Mucosa of rectum (tissue), 2 donors: ENCODE measurements around the gene DOK4.

ENCODE experiments used
- H3K27ac ChIP-seq, 2 donors: one replicate each; pipeline ENCODE4 v1.7.0; 2013; ENCODE audit warnings: inconsistent platforms in 2 of 2, low read depth in 2 of 2, low read length in 2 of 2
- H3K27me3 ChIP-seq, 2 donors: one replicate each; pipeline ENCODE4 v1.7.0; 2013; ENCODE audit warnings: low read length in 2 of 2; ENCODE audit not compliant: control insufficient read depth in 2 of 2, insufficient read depth in 2 of 2
- H3K36me3 ChIP-seq, 2 donors: one replicate each; pipeline ENCODE4 v1.7.0; 2013; ENCODE audit warnings: low read length in 2 of 2; ENCODE audit not compliant: control insufficient read depth in 2 of 2, insufficient read depth in 2 of 2
- H3K4me1 ChIP-seq, 2 donors: one replicate each; pipeline ENCODE4 v1.7.0; 2013; ENCODE audit warnings: low read length in 2 of 2, mild to moderate bottlenecking in 1 of 2; ENCODE audit not compliant: control insufficient read depth in 2 of 2, insufficient read depth in 2 of 2
- H3K4me3 ChIP-seq, 2 donors: one replicate each; pipeline ENCODE4 v1.7.0; 2013; ENCODE audit warnings: low read length in 2 of 2
- H3K9ac ChIP-seq, 2 donors: one replicate each; pipeline ENCODE4 v1.7.0; 2013; ENCODE audit warnings: low read length in 2 of 2, low read depth in 1 of 2, mild to moderate bottlenecking in 1 of 2
- H3K9me3 ChIP-seq, 2 donors: one replicate each; pipeline ENCODE4 v1.7.0; 2013; ENCODE audit warnings: low read length in 2 of 2; ENCODE audit not compliant: control insufficient read depth in 2 of 2
- donor health status: healthy.
- donor health status: Normal muscosa, but diverticular disease.

DOK4 gene

GRCh38 chr16:57512296-57513001 is 26.2 kb upstream of the DOK4 start:
- no peak overlapping the region for H3K27ac ChIP-seq
- no peak overlapping the region for H3K4me3 ChIP-seq
- no peaks in the 10 kb centered on the region for H3K27me3 ChIP-seq
- H3K4me1 ChIP-seq, result peaks cover 3 to 9% of the 10 kb centered on the region in 2 donors
- no peak overlapping the region for H3K9ac ChIP-seq
- H3K9me3 ChIP-seq, result no peaks in the 10 kb centered on the region
- H3K36me3 ChIP-seq, result no peaks in the 10 kb centered on the region

GRCh38 chr16:57510016-57510871 is 24.0 kb upstream of the DOK4 start:
- Histone ChIP-seq H3K4me3 (no peak overlapping the region), H3K27ac (no peak overlapping the region), H3K9ac (no peak overlapping the region), H3K36me3 (no peaks in the 10 kb centered on the region), H3K9me3 (no peaks in the 10 kb centered on the region), H3K27me3 (no peaks in the 10 kb centered on the region), H3K4me1 (peaks cover 3 to 9% of the 10 kb centered on the region in 2 donors)

DNA sequence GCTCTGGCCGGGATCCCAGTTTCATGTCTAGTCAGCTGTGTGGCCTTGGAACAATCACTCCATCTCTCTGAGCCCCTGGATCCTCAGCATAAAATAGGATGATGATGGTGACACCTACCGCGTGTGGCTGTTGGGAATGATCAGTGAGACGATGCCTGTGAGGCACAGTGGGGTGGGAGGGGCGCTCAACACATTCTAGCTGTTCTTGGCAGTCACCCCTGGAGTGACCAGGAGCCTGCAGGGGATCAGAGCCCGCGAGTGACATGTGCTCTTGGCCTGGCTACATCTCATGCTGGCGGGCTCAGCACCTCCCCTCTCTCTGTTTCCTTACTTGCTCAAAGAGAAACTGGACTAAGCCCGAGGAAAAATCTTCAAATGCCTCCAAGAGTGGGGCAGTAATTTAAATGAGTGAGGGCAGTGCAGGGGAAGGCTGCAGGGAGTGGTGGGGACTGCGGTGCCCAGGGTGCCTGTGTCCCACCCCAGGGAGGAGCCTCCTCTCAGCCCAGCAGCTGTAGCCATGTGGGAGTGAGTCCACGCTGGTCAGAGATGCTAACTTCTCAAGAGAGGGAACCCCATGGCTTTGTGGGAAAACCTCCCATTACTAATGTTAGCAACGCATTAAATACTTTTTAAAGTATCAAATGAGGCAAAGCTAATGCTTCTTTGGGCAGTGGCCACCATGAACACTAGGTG is 23.1 kb upstream of the DOK4 start:
- Histone ChIP-seq H3K27me3 (no peaks in the 10 kb centered on the region), H3K9ac (no peak overlapping the region), H3K4me1 (peaks cover 3 to 9% of the 10 kb centered on the region in 2 donors), H3K9me3 (no peaks in the 10 kb centered on the region), H3K36me3 (no peaks in the 10 kb centered on the region), H3K27ac (no peak overlapping the region), H3K4me3 (no peak overlapping the region)

DNA sequence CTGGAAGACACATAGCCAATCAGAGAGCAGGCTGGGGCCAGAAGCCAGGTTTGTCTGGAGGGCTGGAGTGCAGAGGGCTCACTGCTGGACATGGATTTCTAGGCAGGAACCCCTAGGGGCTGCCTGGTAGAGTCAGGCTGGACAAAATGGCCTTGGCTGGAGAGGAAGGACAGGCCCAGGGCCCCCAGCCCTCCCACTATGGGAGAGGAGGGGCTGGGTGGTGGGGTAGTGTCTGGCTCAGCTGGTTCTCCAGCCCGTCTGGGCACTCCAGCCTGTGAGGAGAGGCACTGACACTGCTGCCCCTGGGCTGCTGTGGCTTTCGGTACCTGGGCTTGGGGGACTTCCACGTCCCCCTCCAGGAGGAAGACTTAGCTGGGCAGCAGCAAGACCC is 21.7 kb upstream of the DOK4 start:
- Histone ChIP-seq H3K27me3 (no peaks in the 10 kb centered on the region), H3K27ac (no peak overlapping the region), H3K9me3 (no peaks in the 10 kb centered on the region), H3K4me1 (peaks cover 2 to 3% of the 10 kb centered on the region in 2 donors), H3K36me3 (no peaks in the 10 kb centered on the region), H3K9ac (no peak overlapping the region), H3K4me3 (no peak overlapping the region)

DNA sequence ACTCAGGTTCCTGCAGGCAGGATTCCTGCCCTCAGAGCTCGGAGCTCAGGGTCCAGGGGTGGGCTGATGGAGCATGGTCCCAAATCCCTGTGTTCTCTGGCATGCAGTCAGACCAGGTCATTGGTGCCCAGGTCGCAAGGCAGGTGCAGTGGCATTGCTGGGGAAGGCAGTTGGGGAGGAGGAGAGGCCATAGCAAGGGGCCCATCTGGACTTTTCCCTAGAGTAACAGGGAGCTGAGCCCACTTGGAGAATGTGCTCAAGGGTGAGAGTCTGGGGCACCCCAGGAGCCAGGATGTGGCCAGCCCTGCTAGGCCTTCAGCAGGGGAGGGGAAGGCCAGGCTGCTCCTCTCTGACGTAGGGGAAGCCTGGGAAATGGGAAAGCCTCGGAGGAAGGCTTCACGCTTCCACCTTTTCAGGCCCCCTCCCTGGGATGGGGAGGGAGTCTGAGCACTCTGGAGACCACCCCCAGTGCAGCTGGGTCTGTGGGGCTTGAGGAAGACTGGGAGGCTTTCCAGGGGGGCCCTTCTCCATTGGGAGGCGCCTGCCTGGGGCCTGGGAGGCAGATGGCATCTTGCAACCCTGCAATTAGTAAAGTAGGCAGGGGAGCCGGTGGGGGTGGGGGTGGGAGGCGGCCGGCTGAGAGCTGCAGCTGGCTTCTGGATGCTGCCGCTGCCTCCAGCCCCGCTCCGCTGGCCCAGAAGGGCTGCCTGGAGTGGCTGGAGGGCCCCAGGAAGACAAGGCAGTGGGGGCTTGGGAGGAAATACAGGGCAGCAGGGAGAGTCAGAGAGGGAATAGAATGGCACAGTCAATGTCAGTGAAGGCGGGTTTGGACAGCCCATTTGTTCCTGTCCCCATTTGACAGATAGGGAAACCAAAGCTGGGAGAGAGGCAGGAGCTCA is 21.1 kb upstream of the DOK4 start:
- no peaks in the 10 kb centered on the region for H3K36me3 ChIP-seq
- no peaks in the 10 kb centered on the region for H3K27me3 ChIP-seq
- no peak overlapping the region for H3K27ac ChIP-seq
- no peaks in the 10 kb centered on the region for H3K9me3 ChIP-seq
- no peaks in the 10 kb centered on the region for H3K4me1 ChIP-seq
- H3K4me3 ChIP-seq, result no peak overlapping the region
- H3K9ac ChIP-seq, result no peak overlapping the region

DNA sequence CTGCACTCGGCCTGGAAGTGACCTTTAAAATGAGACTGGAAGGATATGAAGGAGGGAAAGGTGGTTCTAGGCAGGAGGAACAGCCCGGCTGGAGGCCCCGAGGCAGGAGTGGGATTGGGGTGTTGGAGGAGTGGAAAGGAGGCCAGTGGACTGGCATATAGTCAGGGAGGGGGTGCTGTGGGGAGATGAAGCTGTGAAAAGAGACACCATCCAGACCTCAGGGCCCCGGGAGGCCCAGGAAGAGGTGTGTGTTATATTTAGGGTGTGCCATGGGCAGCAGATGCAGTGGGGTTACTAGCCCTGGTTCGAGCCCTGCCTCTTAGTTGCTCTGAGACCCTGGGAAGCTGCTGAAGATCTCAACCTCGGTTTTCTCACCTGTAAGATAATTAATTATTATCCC is 18.9 kb upstream of the DOK4 start:
- Histone ChIP-seq H3K4me1 (no peaks in the 10 kb centered on the region), H3K36me3 (no peaks in the 10 kb centered on the region), H3K4me3 (no peak overlapping the region), H3K9ac (no peak overlapping the region), H3K27me3 (no peaks in the 10 kb centered on the region), H3K9me3 (no peaks in the 10 kb centered on the region), H3K27ac (no peak overlapping the region)

DNA sequence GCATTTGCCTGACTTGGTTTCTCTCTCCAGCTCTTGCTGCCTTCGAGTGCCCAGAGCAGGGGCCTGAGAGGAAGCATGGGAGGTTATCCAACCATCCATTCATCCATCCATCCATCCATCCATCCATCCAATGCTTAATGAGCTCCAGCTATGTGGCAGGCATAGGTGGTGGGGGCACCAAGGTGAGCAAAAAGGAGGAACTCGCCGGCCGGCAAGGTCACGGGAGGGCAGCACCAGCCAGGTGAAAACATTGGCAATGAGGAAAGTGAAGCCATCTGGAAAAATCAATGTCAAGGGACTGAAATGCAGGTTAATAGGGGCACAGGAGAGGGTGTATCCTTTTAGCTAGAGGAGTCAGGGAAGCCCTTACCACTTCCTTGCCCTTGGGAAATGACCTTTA is 18.2 kb upstream of the DOK4 start:
- Histone ChIP-seq H3K27me3 (no peaks in the 10 kb centered on the region), H3K36me3 (no peaks in the 10 kb centered on the region), H3K27ac (no peak overlapping the region), H3K4me3 (no peak overlapping the region), H3K4me1 (no peaks in the 10 kb centered on the region), H3K9me3 (no peaks in the 10 kb centered on the region), H3K9ac (no peak overlapping the region)

GRCh38 chr16:57504001-57504400 is 17.7 kb upstream of the DOK4 start:
- no peaks in the 10 kb centered on the region for H3K36me3 ChIP-seq
- no peak overlapping the region for H3K27ac ChIP-seq
- H3K9ac ChIP-seq, result no peak overlapping the region
- H3K4me1 ChIP-seq, result no peaks in the 10 kb centered on the region
- H3K9me3 ChIP-seq, result no peaks in the 10 kb centered on the region
- H3K27me3 ChIP-seq, result no peaks in the 10 kb centered on the region
- no peak overlapping the region for H3K4me3 ChIP-seq

GRCh38 chr16:57503366-57503765 is 17.1 kb upstream of the DOK4 start:
- Histone ChIP-seq H3K9ac (no peak overlapping the region), H3K27me3 (no peaks in the 10 kb centered on the region), H3K36me3 (no peaks in the 10 kb centered on the region), H3K4me1 (no peaks in the 10 kb centered on the region), H3K4me3 (no peak overlapping the region), H3K9me3 (no peaks in the 10 kb centered on the region), H3K27ac (no peak overlapping the region)
